ENCODE data around the gene FHAD1.

DNA sequence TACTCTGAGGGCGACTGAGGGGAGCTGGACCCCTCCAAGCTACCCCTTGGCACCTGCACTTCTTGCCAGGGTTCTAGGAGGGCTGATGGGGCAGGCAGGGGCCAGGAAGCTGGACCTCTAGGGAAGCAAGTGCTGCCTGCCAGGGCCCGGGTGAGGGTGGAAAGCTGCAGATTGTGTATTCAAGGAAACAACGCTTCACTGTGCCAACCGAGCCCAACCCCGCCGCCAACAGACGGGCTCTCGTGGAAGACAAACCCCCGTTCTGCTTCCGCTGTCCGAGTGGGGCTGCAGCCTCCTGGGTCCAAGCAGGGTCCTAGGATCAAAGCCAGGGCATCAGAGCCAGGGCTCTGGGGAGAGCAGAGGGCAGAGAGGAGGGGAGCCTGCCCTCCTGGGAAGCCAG is 165.8 kb downstream of the FHAD1 start:
- TF ChIP-seq, protein P1, sequence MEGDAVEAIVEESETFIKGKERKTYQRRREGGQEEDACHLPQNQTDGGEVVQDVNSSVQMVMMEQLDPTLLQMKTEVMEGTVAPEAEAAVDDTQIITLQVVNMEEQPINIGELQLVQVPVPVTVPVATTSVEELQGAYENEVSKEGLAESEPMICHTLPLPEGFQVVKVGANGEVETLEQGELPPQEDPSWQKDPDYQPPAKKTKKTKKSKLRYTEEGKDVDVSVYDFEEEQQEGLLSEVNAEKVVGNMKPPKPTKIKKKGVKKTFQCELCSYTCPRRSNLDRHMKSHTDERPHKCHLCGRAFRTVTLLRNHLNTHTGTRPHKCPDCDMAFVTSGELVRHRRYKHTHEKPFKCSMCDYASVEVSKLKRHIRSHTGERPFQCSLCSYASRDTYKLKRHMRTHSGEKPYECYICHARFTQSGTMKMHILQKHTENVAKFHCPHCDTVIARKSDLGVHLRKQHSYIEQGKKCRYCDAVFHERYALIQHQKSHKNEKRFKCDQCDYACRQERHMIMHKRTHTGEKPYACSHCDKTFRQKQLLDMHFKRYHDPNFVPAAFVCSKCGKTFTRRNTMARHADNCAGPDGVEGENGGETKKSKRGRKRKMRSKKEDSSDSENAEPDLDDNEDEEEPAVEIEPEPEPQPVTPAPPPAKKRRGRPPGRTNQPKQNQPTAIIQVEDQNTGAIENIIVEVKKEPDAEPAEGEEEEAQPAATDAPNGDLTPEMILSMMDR (IDR thresholded peaks at IDR 0.05; ENCODE audit: low read depth, low read length): no peak
- no peak for TF ChIP-seq POLR2A (IDR thresholded peaks at IDR 0.05; ENCODE audit: extremely low read depth, insufficient read length)
- no peak for TF ChIP-seq MYC (IDR thresholded peaks at IDR 0.05; ENCODE audit: low read depth, low read length)
